K562 (cell line): ENCODE data around the gene COL5A1. TPM values are rescaled to one million over a fixed set of nuclear protein-coding genes. Genes with fewer than 3 reads are reported as not detected.

Experiments used
- ATAC-seq: fragments of 200-7000 bp; cut with Tn5 transposase; 3 replicates; pipeline ENCODE4 v1.9.1; 2020; ENCODE audit warnings: moderate library complexity
- BruUV-seq: library from RNA; stranded (reverse); fragments of 400-500 nt; replicated peaks from 2 replicates; lab custom pipeline; 2021; lab: Mats Ljungman, UMichigan
- CTCF ChIA-PET: fragments of 300-600 bp; formaldehyde crosslinking; extraction: SDS; loops from one replicate; lab custom pipeline; 2021; ENCODE audit warnings: low intra/inter-chr PET ratio; lab: Yijun Ruan, JAX
- POLR2A ChIA-PET: fragments of 300-600, 350-650 bp; sonication (Branson Sonifier 250); formaldehyde crosslinking; extraction: SDS; loops from one replicate; lab custom pipeline; 2021; ENCODE audit warnings: antibody characterized with exemption, inconsistent platforms; lab: Yijun Ruan, JAX
- DNase-seq, 4 experiments: peaks; one replicate each; pipeline versions ENCODE4 v3.0.0 to v3.0.0-alpha.2; 2011 to 2018; ENCODE audit warnings: low spot score in 3 of 4, mixed read lengths in 3 of 4; ENCODE audit errors: extremely low read depth in 1 of 4
- FAIRE-seq: peaks from 2 replicates; lab custom pipeline; 2011; peaks lifted over from hg19 to GRCh38; lab: Jason Lieb, UNC
- H2AFZ ChIP-seq: 2 replicates; pipeline ENCODE4 v1.6.0; 2011; ENCODE audit warnings: low read depth, low read length, control low read depth, inconsistent platforms
- H3K27ac ChIP-seq: fragments of 200-600 bp; 3 replicates; pipeline ENCODE4 v1.8.0; 2011; ENCODE audit warnings: low read depth, mild to moderate bottlenecking, control low read depth, inconsistent platforms, low read length, moderate library complexity, mixed read lengths; ENCODE audit errors: extremely low read depth
- H3K27me3 ChIP-seq, 2 experiments: fragments of 300-600 bp in 1 of 2; 2 replicates in 1 of 2; 3 replicates in 1 of 2; pipeline versions ENCODE4 v1.6.0 to v1.8.0; 2011; ENCODE audit warnings: inconsistent platforms in 2 of 2, low read length in 2 of 2, mild to moderate bottlenecking in 1 of 2, mixed read lengths in 1 of 2, moderate library complexity in 1 of 2; ENCODE audit not compliant: control insufficient read depth in 2 of 2, insufficient read depth in 2 of 2
- H3K36me3 ChIP-seq: fragments of 300-600 bp; 3 replicates; pipeline ENCODE4 v1.8.0; 2011; ENCODE audit warnings: mild to moderate bottlenecking, low read length, inconsistent platforms; ENCODE audit not compliant: control insufficient read depth, insufficient read depth
- H3K4me1 ChIP-seq, 2 experiments: fragments of 200-600 bp in 1 of 2; replicated peaks in 1 of 2; 2 replicates in 1 of 2; 3 replicates in 1 of 2; pipeline versions ENCODE4 v1.5.1 to v1.8.0; 2011; ENCODE audit warnings: inconsistent platforms in 2 of 2, low read length in 2 of 2, mild to moderate bottlenecking in 1 of 2, mixed read lengths in 1 of 2, moderate library complexity in 1 of 2; ENCODE audit not compliant: control insufficient read depth in 2 of 2, insufficient read depth in 2 of 2
- H3K4me2 ChIP-seq: 2 replicates; pipeline ENCODE4 v1.6.1; 2011; ENCODE audit warnings: low read length, control low read depth, inconsistent platforms, mixed read lengths; ENCODE audit not compliant: insufficient read depth
- H3K4me3 ChIP-seq: fragments of 200-600 bp; sonication (generic), shearing (Covaris generic); 2 replicates; pipeline ENCODE4 v1.5.1; 2016; ENCODE audit warnings: control low read depth, inconsistent platforms
- H3K79me2 ChIP-seq: fragments of 200-600 bp; 3 replicates; pipeline ENCODE4 v1.8.0; 2011; ENCODE audit warnings: low read length, inconsistent platforms; ENCODE audit not compliant: control insufficient read depth, insufficient read depth
- H3K9ac ChIP-seq, 2 experiments: 2 replicates each; pipeline versions ENCODE4 v1.6.0 to v1.6.1; 2011; ENCODE audit warnings: low read depth in 2 of 2, low read length in 2 of 2, control low read depth in 1 of 2, inconsistent platforms in 1 of 2, mild to moderate bottlenecking in 1 of 2, mixed read lengths in 1 of 2; ENCODE audit not compliant: insufficient read depth in 1 of 2
- H3K9me1 ChIP-seq: one replicate; pipeline ENCODE4 v1.6.0; 2011; ENCODE audit warnings: inconsistent platforms, mild to moderate bottlenecking, low read length, moderate library complexity; ENCODE audit not compliant: control insufficient read depth, insufficient read depth
- H3K9me3 ChIP-seq: replicated peaks from 2 replicates; pipeline ENCODE4 v1.5.1; 2011; ENCODE audit warnings: low read depth, low read length, inconsistent platforms; ENCODE audit not compliant: control insufficient read depth, insufficient read depth
- H4K20me1 ChIP-seq: replicated peaks from 2 replicates; pipeline ENCODE4 v1.6.1; 2011; ENCODE audit warnings: low read length, inconsistent platforms, mixed read lengths; ENCODE audit not compliant: control insufficient read depth, insufficient read depth
- ZFPM2 ChIP-seq: fragments of 250-450 bp; sonication (Bioruptor Pico); IDR thresholded peaks from 2 replicates; pipeline ENCODE4 v1.5.1; 2022; ENCODE audit warnings: mild to moderate bottlenecking
- WGBS: fragments of 100-300 bp; shearing (Covaris generic); methylation state at CpG from one replicate; pipeline ENCODE4 v1.1.6; 2016; ENCODE audit warnings: low coverage, mixed read lengths; ENCODE audit not compliant: insufficient coverage; ENCODE audit errors: missing lambda C conversion rate; 5-methylcytosine and 5-hydroxymethylcytosine counted together
- in situ Hi-C: fragments of 300-500 bp; cut with MboI; formaldehyde crosslinking; loops from 4 replicates; pipeline ENCODE4 v1.15.0; 2018; ENCODE audit warnings: inconsistent platforms, mixed read lengths
- intact Hi-C: fragments of 100-400 bp; cut with micrococcal nuclease; formaldehyde crosslinking; loops from 2 replicates; pipeline ENCODE4 v1.14.2; 2022
- polyA plus RNA-seq, 8 experiments: library from polyadenylated mRNA; depleted of rRNA in 4 of 8; stranded (reverse) in 5 of 8; unstranded in 3 of 8; fragments of >200 nt; fragmentation: Nextera tagmentation in 2 of 8; fragmentation: Illumina TruSeq in 1 of 8; extraction: Ambion mirVana in 2 of 8; extraction: Trizol in 1 of 8; gene quantifications; 2 replicates each; pipeline versions ENCODE4 v1.2.1 to v1.2.3, GENCODE V29; 2011 to 2014; ENCODE audit warnings: inconsistent platforms in 1 of 8, missing spikeins in 1 of 8
- total RNA-seq, 7 experiments: library from RNA; depleted of rRNA in 6 of 7; stranded (reverse); fragments of >200 nt in 6 of 7; fragmentation: Illumina TruSeq in 2 of 7; extraction: Trizol in 2 of 7; gene quantifications; 2 replicates each; pipeline versions ENCODE4 v1.2.1 to v1.2.3, GENCODE V29; 2011 to 2021; ENCODE audit warnings: low replicate concordance in 1 of 7
- TF ChIP-seq, protein P1 (sequence below): fragments of 250-450 bp; sonication (Bioruptor Pico); IDR thresholded peaks from 2 replicates; pipeline ENCODE4 v1.8.0; 2021; ENCODE audit warnings: borderline replicate concordance, mild to moderate bottlenecking, moderate library complexity; ENCODE audit not compliant: poor library complexity, severe bottlenecking

Gene COL5A1
- total and polyA plus RNA-seq, 9 of the 15 experiments (the other 6 are each of a cell fraction or from before 2014, with no cell fraction given) = under 0.01 to 0.13 (median 0.04) TPM; not detected in 6

DNA sequence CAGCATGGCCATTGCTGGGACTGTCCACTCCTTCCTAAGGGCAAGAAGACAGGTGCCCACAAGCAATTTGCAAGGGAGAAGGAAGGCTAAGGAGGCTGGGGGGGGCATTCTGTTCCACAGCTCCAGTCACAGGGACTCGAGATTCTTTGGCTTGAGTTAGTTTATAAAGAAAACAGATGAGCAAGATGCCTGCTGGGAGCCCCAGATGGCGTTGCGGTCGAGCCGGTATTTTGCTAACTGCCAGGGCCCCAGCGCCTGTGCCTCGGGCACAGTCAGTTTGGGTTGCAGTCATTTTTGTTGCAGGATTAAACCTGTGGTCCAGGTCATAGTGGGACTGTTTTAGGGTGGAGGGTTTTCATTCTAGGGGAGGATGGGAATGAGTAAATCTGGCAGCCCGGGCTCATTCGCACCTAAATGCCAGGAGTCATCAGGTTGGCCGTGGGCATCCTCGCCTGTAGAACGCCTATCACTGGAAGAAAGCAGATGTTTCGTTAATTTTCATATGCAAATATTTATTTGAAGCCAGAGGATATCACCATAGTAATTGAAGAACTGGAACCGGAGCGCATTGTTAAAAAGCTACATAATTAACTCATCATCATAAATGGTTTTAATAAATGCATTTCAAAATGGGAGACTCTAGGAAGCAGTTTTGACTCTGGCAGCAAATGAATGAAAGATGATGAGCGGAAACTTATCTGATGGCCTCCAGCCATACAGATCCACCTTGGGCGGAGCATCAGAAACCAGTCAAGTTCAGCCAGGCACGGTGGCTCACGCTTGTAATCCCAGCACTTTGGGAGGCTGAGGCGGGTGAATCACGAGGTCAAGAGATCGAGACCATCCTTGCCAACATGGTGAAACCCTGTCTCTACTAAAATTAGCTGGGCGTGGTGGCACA, 151.9 kb downstream of the COL5A1 start:
- Histone ChIP-seq H3K9me1 (no peaks in the 10 kb centered on the region), H3K27me3 (peaks cover 13 to 47% of the 10 kb centered on the region in 2 experiments), H2AFZ (no peak overlapping the region), H3K4me1 (no peaks in the 10 kb centered on the region), H3K9me3 (no peaks in the 10 kb centered on the region), H4K20me1 (no peaks in the 10 kb centered on the region), H3K79me2 (no peaks in the 10 kb centered on the region), H3K27ac (no peak overlapping the region), H3K4me2 (no peak overlapping the region), H3K36me3 (no peaks in the 10 kb centered on the region), H3K4me3 (no peak overlapping the region), H3K9ac (no peak overlapping the region)
- in situ Hi-C loops = no loop called here
- FAIRE-seq = no peak
- TF ChIP-seq, protein P1, sequence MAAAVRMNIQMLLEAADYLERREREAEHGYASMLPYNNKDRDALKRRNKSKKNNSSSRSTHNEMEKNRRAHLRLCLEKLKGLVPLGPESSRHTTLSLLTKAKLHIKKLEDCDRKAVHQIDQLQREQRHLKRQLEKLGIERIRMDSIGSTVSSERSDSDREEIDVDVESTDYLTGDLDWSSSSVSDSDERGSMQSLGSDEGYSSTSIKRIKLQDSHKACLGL = no peak
- TF ChIP-seq ZFPM2 (CRISPR knock-in tag) = no peak
- under 1% methylated on average over 23 of the region's 23 CpGs for WGBS
- no TSS peak for BruUV-seq
- ATAC-seq = no peak
- intact Hi-C loops = no loop called here
- no peak for DNase-seq
- POLR2A ChIA-PET = no interaction called here
- CTCF ChIA-PET = no interaction called here
